SHP77 (cell line): ENCODE measurements around the gene PPP1R9A.

Experiments used
- DNase-seq, 2 experiments: peaks; one replicate each; lab custom pipeline; 2025; lab: John Stamatoyannopoulos, UW

The PPP1R9A gene

DNA sequence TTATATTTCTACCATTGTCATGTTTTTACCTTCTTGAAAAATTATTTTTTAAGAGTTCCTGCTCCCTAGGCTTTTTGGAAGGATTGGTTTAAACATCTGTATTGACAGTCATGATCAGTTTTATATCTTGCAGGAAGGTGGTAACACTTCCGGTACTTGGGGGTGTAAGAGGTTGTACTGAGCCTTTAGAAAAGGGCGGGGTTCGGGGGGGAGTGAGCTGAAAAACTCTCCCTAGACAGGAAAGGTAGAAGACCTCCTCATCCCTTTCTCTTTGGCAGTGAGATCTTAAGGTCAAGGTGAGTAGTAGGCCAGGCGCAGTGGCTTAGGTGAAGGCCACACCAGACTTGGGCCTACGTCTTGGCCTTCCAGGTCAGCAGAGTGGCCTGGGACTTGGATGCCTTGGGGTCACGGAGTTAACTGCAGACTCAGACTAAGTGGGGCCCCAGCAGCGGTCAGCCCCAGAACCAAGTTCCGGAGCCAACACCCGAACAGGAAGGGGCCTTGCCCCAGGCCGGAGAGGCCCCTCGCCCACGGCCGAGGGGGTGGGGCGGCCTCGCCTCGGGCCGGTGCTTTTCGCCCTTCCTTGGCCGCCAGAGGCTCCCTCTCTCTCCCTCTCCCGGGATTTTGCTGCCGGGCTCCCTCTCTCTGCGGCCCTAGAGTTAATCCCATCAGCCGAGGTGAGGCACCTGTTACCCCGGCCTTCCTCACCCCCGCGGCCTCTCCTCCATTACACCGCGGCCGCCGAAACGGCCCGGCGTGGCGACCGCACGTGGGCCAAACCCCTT is at the start of gene PPP1R9A:
PPP1R9A (plus strand) TSS at position 569 of the 785 bp plus-strand sequence. CDS start 2,520 bp downstream, outside the sequence.
- peak; percentile 32 to 34 for DNase-seq

DNA sequence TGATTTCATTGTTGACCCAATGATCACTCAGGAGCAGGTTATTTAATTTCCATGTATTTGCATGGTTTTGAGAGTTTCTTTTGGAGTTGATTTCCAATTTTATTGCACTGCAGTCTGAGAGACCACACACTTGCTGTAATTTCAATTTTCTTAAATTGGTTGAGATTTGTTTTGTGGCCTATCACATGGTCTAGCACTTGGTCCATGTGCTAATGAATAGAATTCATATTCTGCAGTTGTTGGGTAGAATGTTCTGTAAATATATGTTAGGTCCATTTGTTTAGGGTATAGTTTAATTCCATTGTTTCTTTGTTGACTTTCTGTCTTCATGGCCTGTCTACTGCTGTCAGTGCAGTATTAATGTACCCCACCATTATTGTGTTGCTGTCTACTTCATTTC is 36.3 kb upstream of the PPP1R9A start:
- no peak for DNase-seq

DNA sequence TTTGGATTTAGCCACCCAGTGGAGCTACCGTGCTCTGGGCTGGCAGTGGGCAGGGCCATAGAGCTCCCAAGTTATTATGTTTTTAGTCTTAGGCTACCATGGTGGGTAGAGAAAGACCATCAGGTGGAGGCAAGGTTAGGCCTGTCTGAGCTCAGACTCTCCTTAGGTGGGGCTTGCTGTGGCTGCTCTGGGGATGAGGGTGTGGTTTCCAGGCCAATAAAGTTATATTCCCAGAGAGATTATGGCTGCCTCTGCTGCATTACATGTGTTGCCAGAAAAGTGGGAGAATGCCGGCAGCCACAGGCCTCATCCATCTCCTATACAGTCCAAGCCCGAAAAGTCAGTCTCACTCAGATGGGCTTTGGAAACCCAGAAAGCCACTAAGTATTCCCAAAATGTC is 34.2 kb upstream of the PPP1R9A start:
- no peak for DNase-seq

GRCh38 chr7:94874036-94874785 is 33.2 kb upstream of the PPP1R9A start:
- DNase-seq = no peak

DNA sequence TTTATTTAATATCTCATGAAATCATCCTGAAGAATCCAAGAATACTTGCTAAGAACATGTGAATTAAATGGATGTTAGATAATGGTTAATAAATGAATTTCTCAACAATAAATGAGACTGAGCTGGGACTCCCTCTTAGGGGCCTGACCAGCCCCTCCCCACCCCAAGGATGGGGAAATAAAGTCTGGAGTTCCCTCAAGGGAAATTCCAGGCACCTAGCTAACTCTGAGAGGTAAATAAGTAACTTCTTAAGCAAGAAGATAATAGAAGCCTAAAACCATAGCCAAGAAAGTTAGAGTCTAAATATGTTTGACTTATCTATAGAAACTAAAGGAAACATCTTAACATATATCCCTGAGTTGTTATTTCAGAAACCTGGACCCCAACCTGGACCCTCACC is 32.2 kb upstream of the PPP1R9A start:
- DNase-seq = no peak

GRCh38 chr7:94877731-94878670 is 29.4 kb upstream of the PPP1R9A start:
- no peak for DNase-seq

DNA sequence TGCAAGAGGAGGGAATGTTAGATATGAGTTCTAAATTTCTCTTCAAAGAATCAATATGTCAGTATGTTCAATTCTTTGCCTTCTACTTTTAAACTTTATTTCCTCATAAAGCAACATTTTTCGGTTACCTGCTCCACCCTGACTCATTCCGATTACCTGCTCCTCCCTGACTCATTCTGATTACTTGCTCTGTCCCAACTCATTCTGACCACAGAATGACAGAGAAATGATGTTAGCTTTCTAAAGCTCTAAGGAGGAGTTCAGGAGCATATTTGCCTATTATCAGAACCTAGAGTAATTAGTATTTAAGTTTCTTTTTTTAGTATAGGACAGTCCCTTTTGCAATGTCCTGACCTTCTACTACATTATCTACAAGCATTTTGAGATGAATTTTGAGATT is 24.5 kb upstream of the PPP1R9A start:
- no peak for DNase-seq

DNA sequence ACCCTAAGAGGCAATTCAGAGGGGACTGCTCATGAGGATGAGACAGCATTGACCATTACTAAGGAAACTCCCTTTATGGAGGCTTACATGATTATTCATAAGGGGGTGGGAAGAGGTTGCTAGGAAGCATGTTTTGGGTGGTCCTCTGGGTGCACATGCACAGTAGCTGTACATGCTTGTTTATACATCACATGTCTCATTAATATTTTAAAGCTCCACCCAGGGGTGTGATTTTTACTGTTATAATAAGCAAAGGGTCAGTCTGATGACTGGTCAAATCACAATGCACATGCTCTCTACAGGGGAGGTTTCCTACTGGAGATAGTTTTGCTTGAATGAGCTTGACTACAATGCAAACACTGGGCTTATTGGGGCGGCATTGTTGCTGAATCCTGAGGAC is 23.8 kb upstream of the PPP1R9A start:
- no peak for DNase-seq

DNA sequence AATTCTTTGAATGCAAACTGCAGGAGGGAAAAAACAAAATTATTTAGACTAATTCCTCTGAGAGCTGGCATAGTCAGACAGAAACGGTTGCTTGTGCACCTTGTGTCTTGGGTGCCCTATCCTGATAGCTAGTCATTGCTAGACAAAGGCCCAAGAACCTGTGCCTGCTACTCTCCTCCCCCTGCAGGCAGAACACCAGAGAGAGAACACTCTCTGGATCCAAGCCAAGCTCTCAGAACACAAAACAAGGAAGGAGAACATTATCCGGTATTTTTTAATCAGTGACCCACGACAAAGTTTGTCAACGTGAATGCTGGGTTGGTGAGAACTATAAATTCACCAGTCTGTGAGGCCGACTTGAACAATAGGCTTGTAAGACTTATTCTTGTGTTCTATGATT is 18.8 kb upstream of the PPP1R9A start:
- DNase-seq = no peak

DNA sequence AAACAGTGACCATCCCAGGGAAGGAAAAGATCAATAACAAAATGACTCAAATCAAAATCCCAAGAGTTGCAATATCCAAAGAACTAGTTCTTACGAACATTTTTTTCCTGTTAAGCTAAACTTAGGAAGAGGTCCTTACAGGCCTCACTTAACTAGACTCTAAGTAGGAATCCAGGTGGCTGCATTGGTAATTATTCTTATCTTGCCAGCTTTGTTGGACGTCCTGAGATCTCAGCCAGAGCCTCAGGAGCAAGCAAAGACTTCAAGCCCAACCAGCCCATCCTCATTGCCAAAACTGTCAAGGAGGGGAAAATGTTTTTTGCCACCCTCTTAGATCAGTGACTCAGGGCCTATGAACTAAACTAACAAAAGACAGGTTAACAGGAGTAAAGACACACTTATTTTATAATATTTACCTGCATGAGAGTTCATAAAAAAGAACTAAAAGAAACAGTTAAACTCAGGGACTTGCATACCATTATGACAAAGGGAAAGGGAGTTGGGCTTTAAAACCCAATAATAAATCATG is 18.3 kb upstream of the PPP1R9A start:
- DNase-seq = no peak

DNA sequence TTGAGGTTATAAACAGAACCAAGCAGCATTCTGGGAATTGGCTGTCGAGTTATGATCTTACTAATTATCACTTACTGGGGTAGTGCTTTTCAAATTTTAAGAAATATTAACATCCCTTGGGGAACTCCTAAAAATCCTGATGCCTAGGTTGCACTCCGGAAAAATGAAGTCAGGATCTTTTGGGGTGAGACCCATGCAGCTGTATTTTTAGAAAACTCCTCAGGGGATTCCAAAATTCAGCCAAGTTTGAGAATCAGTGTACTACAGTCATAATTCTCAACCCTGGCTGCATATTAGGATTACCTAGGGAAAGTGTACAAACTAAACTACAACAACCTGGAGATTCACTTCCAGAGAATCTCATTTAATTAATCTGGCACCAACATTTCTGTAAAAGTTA is 17.2 kb upstream of the PPP1R9A start:
- no peak for DNase-seq

DNA sequence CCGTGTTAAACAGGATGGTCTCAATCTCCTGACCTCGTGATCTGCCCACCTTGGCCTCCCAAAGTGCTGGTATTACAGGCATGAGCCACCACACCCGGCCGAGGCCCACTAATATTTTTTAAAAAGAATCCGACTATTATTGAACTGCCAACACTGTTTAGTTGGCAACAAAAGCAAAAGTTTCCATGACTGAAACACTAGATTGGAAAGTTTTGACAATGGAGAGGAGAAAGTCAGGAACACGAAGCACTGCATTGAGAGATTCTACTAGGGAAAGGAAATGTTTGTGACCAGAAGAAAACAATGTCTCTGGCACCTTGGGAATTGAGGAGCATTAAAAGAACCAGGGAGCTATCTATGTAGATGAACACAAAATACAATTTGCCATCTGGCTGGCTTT is 13.7 kb upstream of the PPP1R9A start:
- no peak for DNase-seq

DNA sequence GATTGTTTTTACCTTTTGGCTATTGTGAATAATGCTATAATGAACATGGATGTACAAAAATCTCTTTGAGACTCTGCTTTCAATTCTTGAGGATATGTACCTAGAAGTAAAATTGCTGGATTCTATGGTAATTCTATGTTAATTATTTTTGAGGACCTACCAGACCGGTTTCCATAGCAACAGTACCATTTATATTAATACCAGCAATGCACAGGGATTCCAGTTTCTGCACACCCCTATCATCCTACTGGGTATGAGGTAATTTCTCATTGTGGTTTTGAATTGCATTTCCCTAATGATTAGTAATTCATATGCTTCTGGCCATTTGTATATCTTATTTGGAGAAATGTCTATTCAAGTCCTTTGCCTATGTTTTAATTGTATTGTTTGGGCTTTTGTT is 9.9 kb upstream of the PPP1R9A start:
- no peak for DNase-seq

DNA sequence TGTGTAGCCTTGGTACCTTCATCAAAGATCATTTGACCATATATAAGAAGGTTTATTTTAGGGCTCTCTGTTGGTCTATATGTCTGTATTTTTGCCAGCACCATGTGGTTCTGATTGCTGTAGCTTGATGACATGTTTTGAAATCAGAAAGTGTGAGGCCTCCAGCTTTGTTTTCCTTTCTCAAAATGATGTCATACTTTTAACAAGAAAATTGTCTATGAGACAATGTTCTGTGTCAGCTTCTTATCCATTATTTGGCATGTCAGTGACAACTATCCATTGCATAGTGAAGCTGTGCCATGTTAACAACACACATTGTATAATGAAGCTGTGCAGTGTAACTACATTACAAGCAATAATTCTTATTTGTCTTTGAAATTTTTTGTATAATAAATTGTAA is 9.1 kb upstream of the PPP1R9A start:
- no peak for DNase-seq

GRCh38 chr7:94901981-94902380 is 5.4 kb upstream of the PPP1R9A start:
- DNase-seq = no peak

DNA sequence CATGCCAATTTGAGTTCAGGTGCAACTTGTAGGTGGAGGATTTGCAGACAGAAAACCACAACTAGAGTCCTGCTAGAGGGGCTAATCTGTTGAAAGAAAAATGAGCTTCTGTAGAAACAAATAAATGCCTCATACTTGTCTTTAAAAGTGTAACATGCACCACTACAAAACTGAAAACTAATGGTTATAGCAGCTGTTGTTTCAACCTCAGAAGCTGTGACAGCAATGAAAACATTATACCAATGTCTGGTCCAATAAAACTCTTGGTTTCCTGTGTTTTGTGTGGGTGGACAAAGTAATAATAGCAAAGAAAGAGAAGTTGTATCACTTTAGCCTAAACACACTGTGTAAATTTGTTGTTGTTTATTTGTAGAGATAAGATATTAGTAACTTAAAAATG is 3.4 kb upstream of the PPP1R9A start:
- no peak for DNase-seq

GRCh38 chr7:94904982-94905381 is 2.4 kb upstream of the PPP1R9A start:
- no peak for DNase-seq

DNA sequence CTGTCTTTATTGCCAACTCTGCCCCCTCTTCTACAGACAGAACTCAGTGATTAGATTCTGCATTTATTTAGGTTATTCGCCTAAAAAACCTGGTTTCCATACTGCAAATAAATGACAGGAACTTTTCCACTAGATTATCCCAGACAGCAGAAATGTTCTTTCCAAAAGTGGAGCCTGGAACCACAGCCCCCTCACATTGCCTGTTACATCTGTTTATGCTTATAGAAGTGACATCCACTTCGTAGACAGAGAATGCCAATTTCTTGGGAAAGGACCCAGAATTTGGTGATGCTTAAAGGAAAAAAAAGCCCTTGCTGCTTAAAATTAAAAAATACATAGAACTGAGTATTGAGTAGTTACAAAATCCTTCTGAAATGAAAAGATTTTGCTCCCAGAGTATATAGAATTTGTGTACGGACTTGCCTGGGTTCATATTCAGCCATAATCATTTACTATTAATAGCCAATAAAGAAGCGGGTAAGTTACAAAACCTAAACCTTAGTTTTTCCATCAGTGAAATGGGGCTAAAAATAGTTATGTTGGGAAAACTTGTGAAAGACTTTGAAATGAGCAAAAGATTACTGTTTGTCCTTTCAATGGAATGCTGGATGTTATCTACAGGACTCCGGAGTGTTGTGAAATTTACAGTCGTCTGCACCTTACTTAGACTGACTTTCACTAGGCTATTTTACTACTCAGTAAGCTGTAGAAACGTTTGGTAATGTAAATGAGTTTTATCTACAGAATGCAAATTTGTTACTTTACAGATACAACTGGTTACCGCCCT is 1.1 kb upstream of the PPP1R9A start:
- no peak for DNase-seq

- peak in 1 of 2 experiments; percentile 14 for DNase-seq
These were observed 473 bp downstream of the PPP1R9A start for GRCh38 chr7:94907811-94908322.

DNA sequence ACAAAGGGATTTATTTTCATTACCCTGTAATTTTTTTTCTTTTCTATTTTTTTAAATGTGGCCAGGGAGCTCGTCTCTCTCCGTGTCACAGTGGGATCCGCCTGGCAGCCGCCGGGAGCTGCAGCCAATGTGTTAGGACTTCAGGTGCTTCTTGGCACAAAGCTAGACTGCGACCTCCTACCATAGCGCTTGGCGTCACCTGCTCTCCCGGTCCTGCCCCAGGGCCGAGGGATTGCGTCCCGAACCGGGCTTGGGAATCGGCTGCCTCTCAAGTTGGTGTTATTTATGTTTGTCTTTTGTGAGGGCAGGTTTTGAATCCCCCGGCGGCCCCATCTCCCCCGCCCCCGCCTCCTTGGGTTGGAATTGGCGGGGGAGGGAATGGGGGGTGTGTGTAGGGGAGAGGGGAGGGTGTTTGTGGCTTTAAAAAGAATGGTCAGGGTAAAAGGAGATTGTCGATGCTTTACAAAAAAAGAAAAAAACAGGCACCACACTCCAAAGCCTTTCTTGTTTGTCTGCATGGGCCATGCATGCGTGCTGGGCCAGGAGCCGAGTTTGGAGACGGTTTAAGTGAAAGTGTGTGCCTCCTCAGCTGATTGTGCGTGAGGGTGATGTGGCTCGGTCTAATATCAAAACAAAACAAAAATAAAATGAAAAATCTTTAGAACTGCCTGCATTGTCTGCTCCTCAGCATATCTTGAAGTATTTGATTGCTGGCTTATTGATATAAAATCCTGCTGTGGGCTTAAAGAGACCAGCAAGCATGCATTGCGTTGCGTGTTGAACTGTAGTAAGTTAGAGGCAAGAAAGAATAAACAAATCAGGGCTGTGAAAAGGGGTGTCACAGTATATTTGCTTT is 1.2 kb downstream of the PPP1R9A start:
- peak; percentile 15 to 39 for DNase-seq
